Mesenteric fat pad (tissue), 1 donor: ENCODE data around the gene REX1BD. TPM values are rescaled to one million over a fixed set of nuclear protein-coding genes. Genes with fewer than 3 reads are reported as not detected.
"Not testable (repeated sequence)": the region's sequence is repeated elsewhere in the genome, so short reads cannot be mapped to it uniquely, and the experiment has no call there.

Source experiments
- DNase-seq: peaks from one replicate; pipeline ENCODE4 v3.0.0-alpha.2; 2020; ENCODE audit warnings: low spot score
- long read RNA-seq: library from polyadenylated mRNA; unstranded; transcript quantifications from one replicate; pipeline ENCODE4 v2.0.0, GENCODE V29; 2020
- total RNA-seq: library from RNA; stranded (reverse); fragmentation: NEBNext Ultra II Directional; extraction: Animal tissue kit (Norgen Biotek cat#: 25700); gene quantifications from one replicate; pipeline ENCODE4 v1.2.1, GENCODE V29; 2021
- donor health status: DM: yes; HTN: yes; CAD: no.

REX1BD gene
- 52.7 TPM for total RNA-seq
- long read RNA-seq, transcript REX1BD-201 (5 exons, 839 nt), result minor isoform, 22 of 87 reads
- long read RNA-seq, transcript REX1BD-205 (4 exons, 1,081 nt), result major isoform, 37 of 87 reads
- long read RNA-seq, partial matches to known transcripts, result 19 of 87 reads
- long read RNA-seq, other reads (novel, unspliced or antisense), result 1 of 87 reads

- peak; percentile 94 for DNase-seq
Measured at GRCh38 chr19:18588611-18589379, at the start of gene REX1BD. Gene REX1BD, plus strand, starts transcription at chr19:18588798. Its CDS starts 4 bp downstream, at chr19:18588802.

- DNase-seq, result no peak
Measured at GRCh38 chr19:18539372-18539771, 49.2 kb upstream of the REX1BD start.

GRCh38 chr19:18540200-18540599 is 48.4 kb upstream of the REX1BD start:
- DNase-seq, result not testable (repeated sequence)

GRCh38 chr19:18541258-18541991 is 47.2 kb upstream of the REX1BD start:
- DNase-seq, result no peak

- no peak for DNase-seq
Measured at GRCh38 chr19:18541992-18542940, 46.3 kb upstream of the REX1BD start.

GRCh38 chr19:18542941-18543813 is 45.4 kb upstream of the REX1BD start, which contains the start of gene FKBP8:
Gene FKBP8, minus strand, starts transcription at chr19:18543573. Its CDS starts 1,603 bp downstream, at chr19:18541970.
- peak; percentile 98 for DNase-seq

GRCh38 chr19:18543814-18544475 is 44.7 kb upstream of the REX1BD start:
- no peak for DNase-seq

- DNase-seq, result no peak
Measured at GRCh38 chr19:18551631-18552030, 37.0 kb upstream of the REX1BD start.

DNA sequence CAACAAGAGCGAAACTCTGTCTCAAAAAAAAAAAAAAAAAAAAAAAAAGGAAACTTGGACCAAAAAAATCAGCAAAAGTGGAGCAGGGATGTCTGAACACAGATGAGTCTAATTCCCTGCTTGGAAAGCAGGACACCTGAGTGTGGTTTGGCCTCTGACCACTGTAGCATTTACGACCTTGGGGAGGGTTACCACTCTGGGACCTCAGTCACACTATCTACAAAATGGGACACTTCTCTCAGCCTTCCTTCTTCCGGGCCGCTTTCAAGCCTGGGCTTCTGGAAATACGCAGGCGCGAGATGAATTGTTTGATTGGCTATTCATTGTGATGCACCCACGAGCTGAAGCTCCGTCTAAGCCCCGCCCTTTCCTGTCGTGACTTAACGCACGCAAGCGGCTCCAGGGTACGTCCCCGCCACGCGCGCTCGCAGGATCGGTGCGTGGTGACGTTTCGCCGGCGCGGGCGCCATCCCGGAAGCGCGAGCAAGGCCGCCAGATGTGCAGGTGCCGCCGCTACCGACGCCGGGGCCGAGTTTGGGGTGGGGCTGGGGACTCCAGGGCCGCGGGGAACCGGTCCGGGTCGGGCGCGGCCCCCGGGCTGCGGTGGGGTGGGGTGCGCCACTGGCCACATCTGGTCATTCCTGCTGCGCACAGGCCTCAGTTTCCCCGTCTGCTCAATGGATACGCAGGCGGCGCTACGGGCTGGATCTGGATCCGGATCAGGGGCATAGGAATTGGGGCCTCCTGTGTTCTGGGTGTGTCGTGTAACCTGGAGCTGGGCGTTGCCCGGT is 31.0 kb upstream of the REX1BD start, which contains the start of gene KXD1:
Gene KXD1, plus strand, starts transcription at position 460 of the 791 bp plus-strand sequence. CDS start 4,187 bp downstream, outside the sequence.
- DNase-seq, result peak; percentile 98

- DNase-seq, result no peak
Measured at GRCh38 chr19:18558202-18558555, 30.4 kb upstream of the REX1BD start.

GRCh38 chr19:18558604-18559003 is 30.0 kb upstream of the REX1BD start:
- DNase-seq, result no peak

- no peak for DNase-seq
Measured at GRCh38 chr19:18559685-18560084, 28.9 kb upstream of the REX1BD start.

GRCh38 chr19:18562086-18562485 is 26.5 kb upstream of the REX1BD start:
- no peak for DNase-seq

DNA sequence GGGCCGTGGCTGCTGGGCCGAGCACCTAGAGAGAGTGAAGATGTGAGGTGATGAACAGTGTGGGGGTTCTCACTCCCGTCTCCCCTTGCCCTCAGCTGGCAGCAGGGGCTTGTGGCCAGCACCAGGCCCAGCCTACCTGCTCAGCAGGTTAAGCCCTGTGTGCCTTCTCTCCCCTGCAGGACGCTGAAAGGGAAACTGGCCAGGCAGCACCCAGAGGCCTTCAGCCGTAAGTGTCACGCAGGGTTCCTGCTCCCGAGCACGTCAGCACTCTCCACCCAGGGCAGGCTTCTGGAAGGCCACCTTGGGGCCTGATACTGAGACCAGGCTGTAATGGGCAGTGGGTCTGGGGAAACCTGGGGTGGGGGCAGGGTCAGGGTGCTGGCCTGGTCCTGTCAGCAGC is 21.6 kb upstream of the REX1BD start:
- no peak for DNase-seq

DNA sequence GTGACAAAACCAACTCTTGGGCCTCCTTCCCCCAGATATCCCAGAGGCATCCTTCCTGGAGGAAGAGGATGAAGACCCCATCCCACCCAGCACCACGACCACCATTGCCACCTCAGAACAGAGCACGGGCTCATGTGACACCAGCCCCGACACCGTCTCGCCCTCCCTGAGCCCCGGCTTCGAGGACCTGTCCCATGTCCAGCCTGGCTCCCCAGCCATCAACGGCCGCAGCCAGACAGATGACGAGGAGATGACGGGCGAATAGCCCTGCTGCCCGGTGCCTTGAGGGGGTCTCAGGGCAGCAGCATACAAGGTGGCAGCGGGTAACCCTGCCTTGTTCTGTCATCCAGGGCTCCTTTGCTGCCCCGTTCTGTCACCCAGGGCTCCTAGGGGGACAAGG is 20.2 kb upstream of the REX1BD start:
- no peak for DNase-seq

- peak; percentile 100 for DNase-seq
Measured at GRCh38 chr19:18571564-18572344, 16.8 kb upstream of the REX1BD start, which contains the start of gene UBA52. Gene UBA52, plus strand, starts transcription at chr19:18571857. Its CDS starts 1,444 bp downstream, at chr19:18573301.

DNA sequence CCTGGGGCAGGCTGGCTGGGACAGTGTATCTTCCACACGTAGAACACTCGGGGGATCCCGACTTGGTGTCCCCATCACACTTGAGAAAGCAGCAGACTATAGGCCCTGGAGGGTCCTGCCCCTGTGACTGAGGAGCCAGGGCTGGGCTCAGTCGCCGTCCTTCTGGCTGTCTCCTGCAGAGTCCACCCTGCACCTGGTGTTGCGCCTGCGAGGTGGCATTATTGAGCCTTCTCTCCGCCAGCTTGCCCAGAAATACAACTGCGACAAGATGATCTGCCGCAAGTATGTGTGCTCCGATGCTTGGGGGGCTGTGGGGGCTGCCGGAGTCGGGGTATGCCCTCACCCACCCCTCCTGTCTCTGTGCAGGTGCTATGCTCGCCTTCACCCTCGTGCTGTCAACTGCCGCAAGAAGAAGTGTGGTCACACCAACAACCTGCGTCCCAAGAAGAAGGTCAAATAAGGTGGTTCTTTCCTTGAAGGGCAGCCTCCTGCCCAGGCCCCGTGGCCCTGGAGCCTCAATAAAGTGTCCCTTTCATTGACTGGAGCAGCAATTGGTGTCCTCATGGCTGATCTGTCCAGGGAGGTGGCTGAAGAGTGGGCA is 13.8 kb upstream of the REX1BD start:
- DNase-seq, result no peak
